ENCODE results near the gene PRKN.

GRCh38 chr6:162580619-162581018 is 146.9 kb downstream of the PRKN start:
- no peak for TF ChIP-seq CTCF (IDR thresholded peaks at IDR 0.05)
- no peak for TF ChIP-seq POLR2A (IDR thresholded peaks at IDR 0.05)
- TF ChIP-seq POLR2AphosphoS5 (IDR thresholded peaks at IDR 0.05; ENCODE audit: insufficient read depth in 1 of 2, low read depth in 1 of 2): no peak
